Measurements from ENCODE around the gene HK1.
"Not testable (repeated sequence)": the region's sequence is repeated elsewhere in the genome, so short reads cannot be mapped to it uniquely, and the experiment has no call there.

DNA sequence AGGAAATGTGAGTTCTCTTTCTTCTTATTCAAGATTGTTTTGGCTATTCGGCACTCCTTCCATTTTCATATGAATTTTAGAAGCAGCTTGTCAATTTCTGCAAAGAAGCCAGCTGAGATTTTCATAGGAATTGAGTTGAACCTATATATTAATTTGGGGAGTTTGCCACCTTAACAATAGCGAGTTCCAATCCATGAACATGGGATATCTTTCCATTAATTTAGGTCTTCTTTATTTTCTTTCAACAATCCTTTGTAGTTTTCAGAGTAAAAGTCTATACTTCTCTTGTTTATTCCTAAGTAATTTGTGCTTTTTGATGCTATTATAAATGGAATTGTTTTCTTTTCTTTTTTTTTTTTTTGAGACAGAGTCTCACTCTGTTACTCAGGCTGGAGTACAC, 26.9 kb upstream of the HK1 start:
- TF ChIP-seq, protein P1, sequence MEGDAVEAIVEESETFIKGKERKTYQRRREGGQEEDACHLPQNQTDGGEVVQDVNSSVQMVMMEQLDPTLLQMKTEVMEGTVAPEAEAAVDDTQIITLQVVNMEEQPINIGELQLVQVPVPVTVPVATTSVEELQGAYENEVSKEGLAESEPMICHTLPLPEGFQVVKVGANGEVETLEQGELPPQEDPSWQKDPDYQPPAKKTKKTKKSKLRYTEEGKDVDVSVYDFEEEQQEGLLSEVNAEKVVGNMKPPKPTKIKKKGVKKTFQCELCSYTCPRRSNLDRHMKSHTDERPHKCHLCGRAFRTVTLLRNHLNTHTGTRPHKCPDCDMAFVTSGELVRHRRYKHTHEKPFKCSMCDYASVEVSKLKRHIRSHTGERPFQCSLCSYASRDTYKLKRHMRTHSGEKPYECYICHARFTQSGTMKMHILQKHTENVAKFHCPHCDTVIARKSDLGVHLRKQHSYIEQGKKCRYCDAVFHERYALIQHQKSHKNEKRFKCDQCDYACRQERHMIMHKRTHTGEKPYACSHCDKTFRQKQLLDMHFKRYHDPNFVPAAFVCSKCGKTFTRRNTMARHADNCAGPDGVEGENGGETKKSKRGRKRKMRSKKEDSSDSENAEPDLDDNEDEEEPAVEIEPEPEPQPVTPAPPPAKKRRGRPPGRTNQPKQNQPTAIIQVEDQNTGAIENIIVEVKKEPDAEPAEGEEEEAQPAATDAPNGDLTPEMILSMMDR (conservative IDR thresholded peaks at IDR 0.05 in 1 of 2, IDR thresholded peaks at IDR 0.05 in 1 of 2; ENCODE audit: low read depth in 1 of 2, low read length in 2 of 2), result not testable (repeated sequence)
- not testable (repeated sequence) for TF ChIP-seq EZH2 (IDR thresholded peaks at IDR 0.05; ENCODE audit: low read length, missing control alignments)
